LNCaP clone FGC (cell line): ENCODE results near the gene NANOS3.
A peak's percentile ranks its signal among the peaks of the same experiment; 100 is the strongest.

Source experiments
- DNase-seq: peaks from one replicate; pipeline ENCODE4 v3.0.0-alpha.2; 2011; ENCODE audit warnings: low read depth
- H3K4me3 ChIP-seq: 2 replicates; pipeline ENCODE4 v1.5.1; 2011; ENCODE audit warnings: mild to moderate bottlenecking, low read depth, low read length, control low read depth
- CTCF ChIP-seq: IDR thresholded peaks from 2 replicates; pipeline ENCODE4 v1.5.1; 2012; ENCODE audit warnings: mild to moderate bottlenecking; ENCODE audit not compliant: control insufficient read depth, insufficient read depth; ENCODE audit errors: extremely low read depth

Gene NANOS3

GRCh38 chr19:13846557-13847406 lies 30.2 kb upstream of the NANOS3 start:
- TF ChIP-seq CTCF = no peak
- peak overlapping the region; percentile 40 for H3K4me3 ChIP-seq
- no peak for DNase-seq

- no peak for DNase-seq
- H3K4me3 ChIP-seq = peak overlapping the region; percentile 40
- no peak for TF ChIP-seq CTCF
Measured at GRCh38 chr19:13847407-13848339, 29.3 kb upstream of the NANOS3 start.

- DNase-seq = no peak
- no peak overlapping the region for H3K4me3 ChIP-seq
Measured at GRCh38 chr19:13848340-13848677, 28.6 kb upstream of the NANOS3 start.

GRCh38 chr19:13848798-13849676 lies 27.9 kb upstream of the NANOS3 start:
- no peak for DNase-seq
- H3K4me3 ChIP-seq = no peak overlapping the region
- TF ChIP-seq CTCF = no peak

More at GRCh38 chr19:13848340-13848677, 28.6 kb upstream of the NANOS3 start:
- TF ChIP-seq CTCF = no peak

- H3K4me3 ChIP-seq = no peak overlapping the region
Measured at GRCh38 chr19:13849991-13850909, 26.7 kb upstream of the NANOS3 start.

More at GRCh38 chr19:13849991-13850909, 26.7 kb upstream of the NANOS3 start:
- no peak for TF ChIP-seq CTCF
- DNase-seq = no peak
